Measurements from ENCODE around the gene ZNF595. TPM values are rescaled to one million over a fixed set of nuclear protein-coding genes. Genes with fewer than 3 reads are reported as not detected.

Gene ZNF595
- total RNA-seq, 1 experiment from 2014 or later = 12.5 TPM

GRCh38 chr4:113732-114131 is 60.6 kb downstream of the ZNF595 start:
- Histone ChIP-seq H2AFZ (ENCODE audit: low read length) (no peak overlapping the region), H3K9ac (ENCODE audit: extremely low read depth, insufficient read length, low read length) (no peak overlapping the region), H3K18ac (ENCODE audit: insufficient read length, low read depth, low read length) (no peak overlapping the region), H2AK5ac (ENCODE audit: insufficient read length, low read length) (no peak overlapping the region), H3T11ph (ENCODE audit: low read length) (no peak overlapping the region), H4K20me1 (ENCODE audit: control insufficient read depth, insufficient read depth, insufficient read length) (no peaks in the 10 kb centered on the region), H3K23ac (ENCODE audit: insufficient read length, low read depth, low read length) (no peak overlapping the region), H2BK120ac (ENCODE audit: low read depth, low read length, poor library complexity, severe bottlenecking) (no peak overlapping the region), H2BK20ac (ENCODE audit: low read depth, low read length, poor library complexity, severe bottlenecking) (no peak overlapping the region), H2BK5ac (ENCODE audit: insufficient read length, low read length) (no peak overlapping the region), H4K8ac (replicated peaks; ENCODE audit: insufficient read length, low read depth, low read length) (no peak overlapping the region), H3K79me2 (ENCODE audit: insufficient read depth, low read length) (no peaks in the 10 kb centered on the region), H3K4me2 (ENCODE audit: insufficient read depth, insufficient read length, low read length) (no peak overlapping the region), H3K79me1 (ENCODE audit: insufficient read depth, low read depth, low read length, poor library complexity, severe bottlenecking) (no peaks in the 10 kb centered on the region), H3K4me1 (ENCODE audit: insufficient read depth, low read length) (no peaks in the 10 kb centered on the region), H3K14ac (ENCODE audit: insufficient read depth, low read length) (no peak overlapping the region), H3K27me3 (ENCODE audit: insufficient read depth, low read length) (peaks cover 7% of the 10 kb centered on the region; the same call in 1 of the 2 replicates), H4K5ac (ENCODE audit: insufficient read length, low read depth, low read length) (no peak overlapping the region), H3K4ac (ENCODE audit: low read depth, low read length) (no peak overlapping the region), H3K27ac (ENCODE audit: insufficient read length, low read depth, low read length) (no peak overlapping the region), H2BK12ac (ENCODE audit: insufficient read length, low read depth, low read length) (no peak overlapping the region), H2BK15ac (ENCODE audit: low read depth, low read length) (no peak overlapping the region), H3K9me3 (ENCODE audit: control insufficient read depth, low read depth, low read length) (no peaks in the 10 kb centered on the region), H4K91ac (ENCODE audit: insufficient read length, low read depth, low read length) (no peak overlapping the region), H3K56ac (ENCODE audit: insufficient read length, low read depth, low read length) (no peak overlapping the region), H3K23me2 (ENCODE audit: insufficient read length, low read depth, low read length, poor library complexity, severe bottlenecking) (no peaks in the 10 kb centered on the region)
- peaks cover 93 to 94% of the 10 kb centered on the region in 2 experiments for H3K9me3 Mint-ChIP-seq
- DNase-seq = no peak
- no peaks in the 10 kb centered on the region for H3K4me1 Mint-ChIP-seq
- WGBS (ENCODE audit: extremely low coverage, insufficient read length, low lambda C conversion rate) = no CpG with 5 or more reads among the region's 2 CpGs
- H3K27ac Mint-ChIP-seq = no peak overlapping the region
- H3K36me3 Mint-ChIP-seq (ENCODE audit: insufficient read depth in 1 of 3, low read depth in 3 of 3) = peaks cover 2 to 26% (median 21%) of the 10 kb centered on the region in 3 experiments; a peak in 6 of 7 replicates
- no peak overlapping the region for H3K4me3 Mint-ChIP-seq
- TF ChIP-seq, protein P1, sequence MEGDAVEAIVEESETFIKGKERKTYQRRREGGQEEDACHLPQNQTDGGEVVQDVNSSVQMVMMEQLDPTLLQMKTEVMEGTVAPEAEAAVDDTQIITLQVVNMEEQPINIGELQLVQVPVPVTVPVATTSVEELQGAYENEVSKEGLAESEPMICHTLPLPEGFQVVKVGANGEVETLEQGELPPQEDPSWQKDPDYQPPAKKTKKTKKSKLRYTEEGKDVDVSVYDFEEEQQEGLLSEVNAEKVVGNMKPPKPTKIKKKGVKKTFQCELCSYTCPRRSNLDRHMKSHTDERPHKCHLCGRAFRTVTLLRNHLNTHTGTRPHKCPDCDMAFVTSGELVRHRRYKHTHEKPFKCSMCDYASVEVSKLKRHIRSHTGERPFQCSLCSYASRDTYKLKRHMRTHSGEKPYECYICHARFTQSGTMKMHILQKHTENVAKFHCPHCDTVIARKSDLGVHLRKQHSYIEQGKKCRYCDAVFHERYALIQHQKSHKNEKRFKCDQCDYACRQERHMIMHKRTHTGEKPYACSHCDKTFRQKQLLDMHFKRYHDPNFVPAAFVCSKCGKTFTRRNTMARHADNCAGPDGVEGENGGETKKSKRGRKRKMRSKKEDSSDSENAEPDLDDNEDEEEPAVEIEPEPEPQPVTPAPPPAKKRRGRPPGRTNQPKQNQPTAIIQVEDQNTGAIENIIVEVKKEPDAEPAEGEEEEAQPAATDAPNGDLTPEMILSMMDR (conservative IDR thresholded peaks at IDR 0.05) = no peak
- peaks cover 16% of the 10 kb centered on the region for H3K27me3 Mint-ChIP-seq (ENCODE audit: low read depth)

All from H9 (cell line).